Heart right ventricle (tissue), 16 donors: ENCODE measurements around the gene LMNA. TPM values are rescaled to one million over a fixed set of nuclear protein-coding genes. Genes with fewer than 3 reads are reported as not detected.

Experiments
- ATAC-seq, 8 donors: fragments of 200-7000 bp; cut with Tn5 transposase; one replicate each; pipeline ENCODE4 v1.9.1; 2020; ENCODE audit warnings: mild to moderate bottlenecking in 8 of 8, moderate library complexity in 8 of 8, moderate number of reproducible peaks in 1 of 8
- DNase-seq, 2 donors: peaks; one replicate each; pipeline ENCODE4 v3.0.0-alpha.2; 2020
- H3K27ac ChIP-seq, 10 donors: fragments of 200-600 bp; sonication (generic) in 2 of 10; one replicate each; pipeline versions ENCODE4 v1.5.0 to v1.8.0; 2020 to 2022; ENCODE audit warnings: mild to moderate bottlenecking in 3 of 10
- H3K27me3 ChIP-seq, 7 donors: fragments of 200-600 bp; one replicate each; pipeline ENCODE4 v1.8.0; 2021 to 2022; ENCODE audit warnings: mild to moderate bottlenecking in 2 of 7
- H3K36me3 ChIP-seq, 9 donors: fragments of 200-600 bp; sonication (generic) in 1 of 9; one replicate each; pipeline versions ENCODE4 v1.5.0 to v1.8.0; 2020 to 2022; ENCODE audit warnings: mild to moderate bottlenecking in 2 of 9
- H3K4me1 ChIP-seq, 9 donors: fragments of 200-600 bp; sonication (generic) in 1 of 9; one replicate each; pipeline versions ENCODE4 v1.5.0 to v1.8.0; 2020 to 2022; ENCODE audit warnings: mild to moderate bottlenecking in 4 of 9
- H3K4me3 ChIP-seq, 10 donors: fragments of 200-600 bp; sonication (generic) in 2 of 10; one replicate each; pipeline versions ENCODE4 v1.5.0 to v1.8.0; 2020 to 2022; ENCODE audit warnings: mild to moderate bottlenecking in 7 of 10, moderate library complexity in 2 of 10
- H3K9me3 ChIP-seq, 11 donors: fragments of 200-600 bp in 10 of 11; sonication (generic) in 2 of 11; one replicate each; pipeline versions ENCODE4 v1.5.0 to v1.8.0; 2013 to 2022; ENCODE audit warnings: mild to moderate bottlenecking in 2 of 11, control low read depth in 1 of 11, moderate library complexity in 1 of 11
- WGBS, 2 donors: extraction: QIAGEN DNeasy Blood & Tissue Kit; methylation state at CpG; one replicate each; pipeline ENCODE4 v1.1.7; 2013; ENCODE audit warnings: inconsistent platforms in 1 of 2; 5-methylcytosine and 5-hydroxymethylcytosine counted together
- intact Hi-C, 10 donors: fragments of 100-400 bp; cut with DNase I; formaldehyde crosslinking; loops; one replicate each; pipeline versions ENCODE4 v1.11.1 to v1.14.2; 2022
- polyA plus RNA-seq, 2 donors: library from polyadenylated mRNA; stranded (reverse); fragments of 200-250 nt; gene quantifications; one replicate each; pipeline ENCODE4 v1.2.3, GENCODE V29; 2013
- total RNA-seq, 10 donors: library from RNA; stranded (reverse); fragmentation: NEBNext Ultra II Directional in 3 of 10; extraction: Animal tissue kit (Norgen Biotek cat#: 25700) in 3 of 10; gene quantifications; one replicate each; pipeline versions ENCODE4 v1.2.1 to v1.2.4, GENCODE V29; 2021 to 2023
- TF ChIP-seq, protein P1 (sequence below), 9 donors: fragments of 200-600 bp; sonication (generic) in 2 of 9; IDR thresholded peaks; one replicate each; pipeline versions ENCODE4 v1.5.0 to v1.8.0; 2021 to 2022; ENCODE audit warnings: antibody characterized with exemption in 9 of 9, mild to moderate bottlenecking in 5 of 9, moderate library complexity in 1 of 9
- donor health status: Arrhythmogenic right ventricular cardiomyopathy.
- donor health status: ischemic (EF 13 %, LVEDD 7.1; RV severe dilation, severe dysfunction).
- donor health status: healthy with polysubstance abuse.
- donor health status: DM: no; HTN: yes; CAD: no.
- donor health status: DM: no; HTN: no; CAD: no.
- donor health status: ischemic (EF 25% LVEDD 6.9; RV normal size, moderate dysfunction).
- donor health status: ischemic (EF 25% LVEDD 5.7; RV mildly dilated, moderate dysfunction).
- donor health status: healthy.
- donor health status: DM: yes; HTN: yes; CAD: no.
- donor health status: Ischemic cardiomyopathy.
- donor health status: ischemic (EF 35%, LVEDD 5.7; RV mildly dilated, moderate dysfunction).
- donor health status: nonischemic (EF 11% LVEDD 7.7; RV severe dilation, severe dysfunction).
- donor health status: DM: yes; HTN: yes; CAD: no.
- donor health status: PGD.
- donor health status: ischemic (EF 29% LVEDD 5.4; RV normal size, mild dysfunction).
- donor health status: nonischemic (EF 23%, LVEDD 6.1; RV moderate dilation, normal function).

LMNA gene
- total and polyA plus RNA-seq, 12 donors: 213 to 554 (median 277) TPM

DNA sequence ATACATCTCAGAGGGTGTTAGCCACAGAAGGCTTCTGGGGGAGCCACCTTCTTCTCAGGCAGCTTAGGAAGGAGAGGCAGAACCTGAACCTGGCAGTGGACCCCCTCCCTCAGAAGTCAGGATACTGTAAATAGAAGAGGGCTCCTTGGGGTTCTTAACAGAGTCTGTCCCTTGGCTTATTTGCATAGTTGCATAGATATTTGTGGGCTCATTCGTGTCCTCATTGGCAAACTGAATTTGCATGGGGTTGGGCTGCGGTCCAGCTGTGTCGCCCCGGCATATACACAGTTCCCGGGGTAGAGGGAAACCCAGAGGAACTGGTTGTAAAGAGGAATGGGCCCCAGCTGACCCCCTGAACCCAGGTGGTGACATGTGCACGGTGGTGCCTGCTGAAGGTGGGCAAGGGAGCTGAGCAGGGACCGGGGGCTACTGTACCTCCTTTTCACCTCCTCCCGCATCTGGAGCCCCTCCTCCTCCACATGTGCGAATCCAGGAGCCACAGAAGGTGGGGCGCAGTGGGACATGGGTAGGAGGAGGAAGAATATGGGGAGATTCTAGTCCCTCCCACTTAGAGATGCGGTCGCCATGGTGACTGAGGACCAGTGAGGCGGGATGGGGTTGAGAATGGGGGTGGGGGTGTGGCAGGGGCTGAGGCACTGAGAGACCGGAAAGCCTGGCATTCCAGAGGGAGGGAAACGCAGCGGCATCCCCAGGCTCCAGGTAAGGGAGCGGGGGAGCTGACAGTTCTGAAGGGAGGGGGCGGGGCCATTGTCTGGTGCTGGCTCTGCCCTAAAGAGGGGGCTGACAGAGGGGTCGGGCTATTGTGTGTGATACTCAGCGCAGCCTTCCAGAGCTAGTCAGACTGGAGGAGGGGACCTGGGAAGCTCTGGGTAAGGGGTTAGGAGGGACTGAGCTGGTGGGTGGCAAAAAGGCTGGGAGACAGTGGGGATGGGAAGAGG lies 35.1 kb downstream of the LMNA start:
- Histone ChIP-seq H3K4me1 (peaks cover 3 to 80% (median 15%) of the 10 kb centered on the region in 9 donors), H3K27ac (peak overlapping the region in 1 of 10 donors; percentile 89), H3K4me3 (no peak overlapping the region), H3K27me3 (peaks cover 0 to 25% (median 20%) of the 10 kb centered on the region in 7 donors), H3K9me3 (no peaks in the 10 kb centered on the region), H3K36me3 (no peaks in the 10 kb centered on the region)
- WGBS, 2 donors: 24 to 28% methylated on average over 19 to 20 of the region's 20 CpGs
- no peak for ATAC-seq
- intact Hi-C loops: loop anchor here in 3 of 10 donors (5.0 kb wide), 3 partner anchors 58 to 168 kb away; no protein-coding TSS in a partner anchor
- no peak for DNase-seq
- TF ChIP-seq, protein P1, sequence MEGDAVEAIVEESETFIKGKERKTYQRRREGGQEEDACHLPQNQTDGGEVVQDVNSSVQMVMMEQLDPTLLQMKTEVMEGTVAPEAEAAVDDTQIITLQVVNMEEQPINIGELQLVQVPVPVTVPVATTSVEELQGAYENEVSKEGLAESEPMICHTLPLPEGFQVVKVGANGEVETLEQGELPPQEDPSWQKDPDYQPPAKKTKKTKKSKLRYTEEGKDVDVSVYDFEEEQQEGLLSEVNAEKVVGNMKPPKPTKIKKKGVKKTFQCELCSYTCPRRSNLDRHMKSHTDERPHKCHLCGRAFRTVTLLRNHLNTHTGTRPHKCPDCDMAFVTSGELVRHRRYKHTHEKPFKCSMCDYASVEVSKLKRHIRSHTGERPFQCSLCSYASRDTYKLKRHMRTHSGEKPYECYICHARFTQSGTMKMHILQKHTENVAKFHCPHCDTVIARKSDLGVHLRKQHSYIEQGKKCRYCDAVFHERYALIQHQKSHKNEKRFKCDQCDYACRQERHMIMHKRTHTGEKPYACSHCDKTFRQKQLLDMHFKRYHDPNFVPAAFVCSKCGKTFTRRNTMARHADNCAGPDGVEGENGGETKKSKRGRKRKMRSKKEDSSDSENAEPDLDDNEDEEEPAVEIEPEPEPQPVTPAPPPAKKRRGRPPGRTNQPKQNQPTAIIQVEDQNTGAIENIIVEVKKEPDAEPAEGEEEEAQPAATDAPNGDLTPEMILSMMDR (IDR thresholded peaks at IDR 0.05): no peak

DNA sequence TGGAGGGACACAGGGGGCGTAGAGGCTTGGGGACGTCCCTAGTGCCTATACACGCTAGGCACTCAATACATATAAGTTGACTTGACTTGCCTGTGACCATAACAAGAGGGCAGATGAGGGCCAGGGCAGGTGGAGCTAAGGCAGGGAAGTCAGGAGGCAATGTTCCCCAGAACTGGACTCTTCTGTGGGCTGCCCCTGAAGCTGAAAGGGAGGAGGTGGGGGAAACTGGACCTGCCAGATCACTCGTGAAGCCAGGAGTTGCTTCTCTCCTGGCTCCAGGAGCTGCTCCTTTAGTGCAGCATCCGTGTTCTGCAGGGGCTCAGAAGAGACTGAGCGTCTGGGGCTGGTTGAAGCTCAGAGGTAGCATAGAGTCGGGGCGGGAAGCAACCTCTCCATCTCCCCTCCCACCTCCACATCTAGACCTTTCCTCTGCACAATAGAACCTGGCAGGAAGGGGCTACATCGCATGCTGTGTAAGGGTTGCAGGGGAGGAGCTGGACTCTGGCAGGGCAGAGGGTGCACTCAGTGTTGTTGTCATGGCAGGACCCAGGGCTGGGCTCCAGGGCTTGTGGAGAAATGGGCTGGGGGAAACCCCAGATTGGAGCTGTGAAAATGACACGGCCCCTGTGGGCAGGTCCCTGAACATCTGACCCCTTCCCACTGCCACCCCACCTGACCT lies 36.0 kb downstream of the LMNA start:
- peaks cover 3 to 82% (median 15%) of the 10 kb centered on the region in 9 donors for H3K4me1 ChIP-seq
- TF ChIP-seq, protein P1 (IDR thresholded peaks at IDR 0.05): no peak

DNA sequence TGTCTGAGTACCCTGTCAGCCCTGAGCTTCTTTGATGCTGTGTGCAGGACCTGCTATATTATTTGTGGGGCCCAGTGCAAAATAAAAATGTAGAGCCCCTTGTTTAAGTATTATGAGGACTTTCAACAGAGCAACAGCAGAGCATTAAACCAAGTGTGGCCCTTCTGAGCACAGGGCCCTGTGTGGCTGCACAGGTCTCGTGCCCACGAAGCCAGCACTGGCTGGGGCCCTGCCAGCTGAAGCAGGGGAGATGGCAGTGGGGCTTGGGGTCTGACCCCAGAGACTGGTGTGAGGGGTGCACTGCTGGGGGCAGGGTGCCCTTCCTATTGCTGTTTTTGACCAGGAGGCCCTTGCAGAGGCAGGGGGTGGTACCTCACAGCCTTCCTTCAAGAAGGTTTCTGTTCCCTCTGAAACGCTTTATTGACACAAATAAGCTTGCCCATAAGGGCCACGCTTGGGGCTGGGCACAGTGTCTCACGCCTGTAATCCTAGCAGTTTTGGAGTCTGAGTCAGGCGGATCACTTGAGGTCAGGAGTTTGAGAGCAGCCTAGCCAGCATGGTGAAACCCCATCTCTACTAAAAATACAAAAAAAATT lies 36.7 kb downstream of the LMNA start:
- H3K4me3 ChIP-seq: no peak overlapping the region
- intact Hi-C loops: loop anchor here in 1 of 10 donors (5.0 kb wide), 1 partner anchor 56 kb away; no protein-coding TSS in a partner anchor
- 81 to 90% methylated on average over 6 of the region's 6 CpGs for WGBS, 2 donors
- DNase-seq: no peak
- H3K4me1 ChIP-seq: peaks cover 2 to 81% (median 9%) of the 10 kb centered on the region in 9 donors
- peaks cover 0 to 25% (median 20%) of the 10 kb centered on the region in 7 donors for H3K27me3 ChIP-seq
- H3K9me3 ChIP-seq: no peaks in the 10 kb centered on the region
- ATAC-seq: no peak
- TF ChIP-seq, protein P1 (IDR thresholded peaks at IDR 0.05): no peak
- H3K36me3 ChIP-seq: no peaks in the 10 kb centered on the region
- H3K27ac ChIP-seq: peak overlapping the region in 1 of 10 donors; percentile 67

More for the DNA sequence above, 36.0 kb downstream of the LMNA start:
- Histone ChIP-seq H3K36me3 (no peaks in the 10 kb centered on the region), H3K27ac (peak overlapping the region in 1 of 10 donors; percentile 67), H3K27me3 (peaks cover 0 to 25% (median 20%) of the 10 kb centered on the region in 7 donors), H3K4me3 (no peak overlapping the region), H3K9me3 (no peaks in the 10 kb centered on the region)
- ATAC-seq (no peak), DNase-seq (no peak)
- 49 to 52% methylated on average over 10 of the region's 10 CpGs for WGBS, 2 donors
- intact Hi-C loops: loop anchor here in 1 of 10 donors (5.0 kb wide), 1 partner anchor 57 kb away; no protein-coding TSS in a partner anchor

DNA sequence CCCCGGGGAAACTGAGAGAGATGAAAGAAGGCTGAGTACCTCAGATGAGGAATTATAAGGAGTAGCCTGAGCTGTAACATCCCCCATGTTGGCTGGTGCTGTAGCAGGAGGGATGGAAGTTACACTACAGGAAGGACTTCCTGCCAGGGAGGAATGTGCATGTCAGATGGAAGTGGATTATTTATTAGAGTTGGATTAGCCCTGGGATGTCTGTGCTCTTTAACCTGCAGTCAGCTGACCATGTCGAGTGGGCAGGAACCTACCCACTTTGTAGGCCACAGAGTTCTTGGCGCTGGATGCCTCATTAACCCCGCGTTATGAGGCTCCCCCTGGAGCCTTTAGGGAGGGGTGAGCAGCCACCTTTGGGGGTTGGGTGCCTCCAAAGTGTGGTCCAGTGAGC lies 38.1 kb downstream of the LMNA start:
- ATAC-seq: no peak
- Histone ChIP-seq H3K9me3 (no peaks in the 10 kb centered on the region), H3K27ac (no peak overlapping the region), H3K4me1 (peaks cover 0 to 72% (median 0%) of the 10 kb centered on the region in 9 donors), H3K27me3 (peaks cover 0 to 25% (median 20%) of the 10 kb centered on the region in 7 donors), H3K36me3 (no peaks in the 10 kb centered on the region), H3K4me3 (no peak overlapping the region)
- TF ChIP-seq, protein P1 (IDR thresholded peaks at IDR 0.05): no peak
- no peak for DNase-seq
- 65 to 72% methylated on average over 5 of the region's 5 CpGs for WGBS, 2 donors
- intact Hi-C loops: loop anchor here in 1 of 10 donors (5.0 kb wide), 1 partner anchor 55 kb away; no protein-coding TSS in a partner anchor
